H1 (cell line): ENCODE results near the gene DDX21.

Source experiments
- NRF1 ChIP-seq: IDR thresholded peaks from 2 replicates; pipeline ENCODE4 v1.6.1; 2011; ENCODE audit warnings: mild to moderate bottlenecking, low read depth, low read length, improper control_type of control experiment
- SIN3A ChIP-seq, 2 experiments: IDR thresholded peaks in 1 of 2; conservative IDR thresholded peaks in 1 of 2; 2 replicates each; pipeline ENCODE4 v1.6.1; 2011 to 2012; ENCODE audit warnings: low read length in 2 of 2, improper control_type of control experiment in 1 of 2, low read depth in 1 of 2, mild to moderate bottlenecking in 1 of 2
- SP1 ChIP-seq: IDR thresholded peaks from 2 replicates; pipeline ENCODE4 v1.6.1; 2011; ENCODE audit warnings: low read depth, low read length
- SRF ChIP-seq: IDR thresholded peaks from 2 replicates; pipeline ENCODE4 v1.6.1; 2011; ENCODE audit warnings: mild to moderate bottlenecking, low read depth, low read length, moderate library complexity
- TF ChIP-seq, protein P1 (sequence below): IDR thresholded peaks from 2 replicates; pipeline ENCODE4 v1.6.1; 2012; ENCODE audit warnings: inconsistent platforms

DNA sequence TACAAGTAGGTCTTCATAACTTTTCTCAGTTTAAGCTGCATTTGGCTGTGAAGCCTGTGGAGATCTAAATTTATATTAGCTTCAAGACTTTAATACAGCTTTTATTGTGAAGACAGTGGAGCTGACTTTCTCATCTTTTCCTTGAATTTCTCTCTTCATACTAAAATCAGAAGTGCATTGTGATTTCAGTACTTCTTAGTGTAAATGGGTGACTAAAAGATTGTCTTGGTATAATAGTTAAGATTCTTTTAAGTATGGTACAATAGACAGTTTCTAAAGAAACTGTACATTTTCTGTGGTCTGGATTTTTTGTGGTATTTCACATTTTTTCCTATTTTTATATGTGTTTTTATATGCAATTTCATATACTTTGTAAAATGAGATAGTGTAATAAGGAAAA, 21.0 kb upstream of the DDX21 start:
- TF ChIP-seq NRF1 (no peak), SIN3A (conservative IDR thresholded peaks at IDR 0.05 in 1 of 2, IDR thresholded peaks at IDR 0.05 in 1 of 2; ENCODE audit: low read depth in 1 of 2, low read length in 2 of 2) (no peak), SP1 (no peak), SRF (no peak)
- TF ChIP-seq, protein P1, sequence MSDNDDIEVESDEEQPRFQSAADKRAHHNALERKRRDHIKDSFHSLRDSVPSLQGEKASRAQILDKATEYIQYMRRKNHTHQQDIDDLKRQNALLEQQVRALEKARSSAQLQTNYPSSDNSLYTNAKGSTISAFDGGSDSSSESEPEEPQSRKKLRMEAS: no peak
